HCT116 (cell line): ENCODE measurements around the gene CTXN1. TPM values are rescaled to one million over a fixed set of nuclear protein-coding genes. Genes with fewer than 3 reads are reported as not detected.

Experiments
- ATAC-seq: fragments of 200-7000 bp; cut with Tn5 transposase; 2 replicates; pipeline ENCODE4 v1.9.1; 2020; ENCODE audit warnings: mild to moderate bottlenecking, moderate library complexity
- BruUV-seq: library from RNA; stranded (reverse); fragments of 400-500 nt; replicated peaks from 2 replicates; lab custom pipeline; 2021; lab: Mats Ljungman, UMichigan
- CTCF ChIA-PET: fragments of 300-600 bp; sonication (Branson Sonifier 250); formaldehyde crosslinking; loops from one replicate; lab custom pipeline; 2021; ENCODE audit warnings: antibody characterized with exemption; lab: Charles Lee
- POLR2A ChIA-PET: fragments of 300-600, 350-600 bp; sonication (Branson Sonifier 250); formaldehyde crosslinking; loops from one replicate; lab custom pipeline; 2021; ENCODE audit warnings: antibody characterized with exemption; lab: Charles Lee
- RAD21 ChIA-PET, 2 experiments: fragments of 300-600 bp; sonication (Branson Sonifier 250); formaldehyde crosslinking; loops; one replicate each; lab custom pipeline; 2023; ENCODE audit warnings: low total read pairs in 2 of 2; ENCODE audit not compliant: uncharacterized antibody in 2 of 2, unreplicated experiment in 2 of 2, low non-redundant PET in 1 of 2; lab: Charles Lee
- DNase-seq: peaks from one replicate; pipeline ENCODE4 v3.0.0-alpha.2; 2010; ENCODE audit warnings: low read depth, low spot score
- H2AFZ ChIP-seq: fragments of 200-600 bp; shearing (Covaris generic), sonication (generic); 2 replicates; pipeline ENCODE4 v1.6.1; 2017; ENCODE audit warnings: low read depth, mixed run types, mixed read lengths, antibody characterized with exemption, low read length; ENCODE audit not compliant: poor library complexity, severe bottlenecking
- H3K27ac ChIP-seq: 2 replicates; pipeline ENCODE4 v1.5.1; 2012; ENCODE audit warnings: low read depth, low read length
- H3K27me3 ChIP-seq: fragments of 200-600 bp; sonication (generic); 2 replicates; pipeline ENCODE4 v1.6.1; 2016; ENCODE audit warnings: mixed run types, low read length, mixed read lengths; ENCODE audit not compliant: insufficient read depth
- H3K36me3 ChIP-seq, 2 experiments: fragments of 200-500 bp in 1 of 2; fragments of 200-600 bp in 1 of 2; sonication (Bioruptor generic) in 1 of 2; sonication (generic) in 1 of 2; 2 replicates each; pipeline versions ENCODE4 v1.5.1 to v1.6.1; 2014 to 2016; ENCODE audit warnings: low read length in 2 of 2, inconsistent platforms in 1 of 2, mixed read lengths in 1 of 2, mixed run types in 1 of 2; ENCODE audit not compliant: insufficient read depth in 2 of 2, control insufficient read depth in 1 of 2
- H3K4me1 ChIP-seq, 2 experiments: fragments of 200-600 bp in 1 of 2; sonication (generic) in 1 of 2; 2 replicates each; pipeline versions ENCODE4 v1.5.1 to v1.6.1; 2012 to 2017; ENCODE audit warnings: low read length in 2 of 2, inconsistent platforms in 1 of 2, mild to moderate bottlenecking in 1 of 2, mixed read lengths in 1 of 2, mixed run types in 1 of 2, moderate library complexity in 1 of 2; ENCODE audit not compliant: insufficient read depth in 2 of 2, control insufficient read depth in 1 of 2
- H3K4me2 ChIP-seq: fragments of 200-600 bp; sonication (generic); 2 replicates; pipeline ENCODE4 v1.6.1; 2017; ENCODE audit warnings: mixed run types, low read length, mixed read lengths
- H3K4me3 ChIP-seq, 2 experiments: fragments of 200-600 bp in 1 of 2; sonication (generic) in 1 of 2; replicated peaks in 1 of 2; 2 replicates each; pipeline ENCODE4 v1.5.1; 2011 to 2016; ENCODE audit warnings: low read length in 2 of 2, control low read depth in 1 of 2, low read depth in 1 of 2, mild to moderate bottlenecking in 1 of 2, mixed read lengths in 1 of 2, mixed run types in 1 of 2
- H3K79me2 ChIP-seq: fragments of 200-600 bp; sonication (generic); 2 replicates; pipeline ENCODE4 v1.6.1; 2017; ENCODE audit warnings: mild to moderate bottlenecking, mixed run types, low read length, moderate library complexity, mixed read lengths; ENCODE audit not compliant: insufficient read depth
- H3K9ac ChIP-seq: fragments of 200-600 bp; sonication (generic); 2 replicates; pipeline ENCODE4 v1.6.1; 2016; ENCODE audit warnings: low read length, mixed read lengths
- H3K9me2 ChIP-seq: fragments of 200-600 bp; sonication (generic), shearing (Covaris generic); 2 replicates; pipeline ENCODE4 v1.6.1; 2017; ENCODE audit warnings: mixed run types, mild to moderate bottlenecking, moderate library complexity; ENCODE audit not compliant: insufficient read depth
- H3K9me3 ChIP-seq, 2 experiments: fragments of 200-500 bp in 1 of 2; fragments of 200-600 bp in 1 of 2; sonication (Bioruptor generic) in 1 of 2; sonication (generic) in 1 of 2; 2 replicates each; pipeline ENCODE4 v1.6.1; 2014 to 2017; ENCODE audit warnings: low read length in 2 of 2, mixed read lengths in 2 of 2, inconsistent platforms in 1 of 2, low read depth in 1 of 2, mild to moderate bottlenecking in 1 of 2, mixed run types in 1 of 2, moderate library complexity in 1 of 2; ENCODE audit not compliant: control insufficient read depth in 1 of 2, insufficient read depth in 1 of 2
- H4K20me1 ChIP-seq: fragments of 200-600 bp; sonication (generic), shearing (Covaris generic); 2 replicates; pipeline ENCODE4 v1.6.1; 2017; ENCODE audit warnings: mixed run types, mild to moderate bottlenecking, moderate library complexity; ENCODE audit not compliant: insufficient read depth
- ATF3 ChIP-seq: IDR thresholded peaks from 2 replicates; pipeline ENCODE4 v1.6.1; 2012
- CBX3 ChIP-seq: IDR thresholded peaks from 2 replicates; pipeline ENCODE4 v1.6.1; 2012; ENCODE audit warnings: low read depth
- CEBPB ChIP-seq: IDR thresholded peaks from 2 replicates; pipeline ENCODE4 v1.6.1; 2012; ENCODE audit warnings: low read depth
- EGR1 ChIP-seq: IDR thresholded peaks from 2 replicates; pipeline ENCODE4 v1.6.1; 2012; ENCODE audit warnings: low read depth
- ELF1 ChIP-seq: IDR thresholded peaks from 2 replicates; pipeline ENCODE4 v1.6.1; 2012; ENCODE audit warnings: low read depth, borderline replicate concordance
- EZH2 ChIP-seq: fragments of 200-600 bp; sonication (generic); IDR thresholded peaks from 2 replicates; pipeline ENCODE4 v1.6.1; 2017; ENCODE audit warnings: antibody characterized with exemption, mixed run types
- EZH2phosphoT487 ChIP-seq: fragments of 200-600 bp; IDR thresholded peaks from 2 replicates; pipeline ENCODE4 v1.6.1; 2018; ENCODE audit warnings: antibody characterized with exemption, borderline replicate concordance
- JUND ChIP-seq: IDR thresholded peaks from 2 replicates; pipeline ENCODE4 v1.6.1; 2012
- POLR2AphosphoS5 ChIP-seq: IDR thresholded peaks from 2 replicates; pipeline ENCODE4 v1.6.1; 2011; ENCODE audit warnings: mild to moderate bottlenecking, low read depth, low read length, moderate library complexity
- RAD21 ChIP-seq: IDR thresholded peaks from 2 replicates; pipeline ENCODE4 v1.6.1; 2012; ENCODE audit warnings: low read depth, mild to moderate bottlenecking
- REST ChIP-seq: IDR thresholded peaks from 2 replicates; pipeline ENCODE4 v1.6.1; 2012; ENCODE audit warnings: low read depth
- SIN3A ChIP-seq: IDR thresholded peaks from 2 replicates; pipeline ENCODE4 v1.6.1; 2012; ENCODE audit warnings: low read depth
- SP1 ChIP-seq: IDR thresholded peaks from 2 replicates; pipeline ENCODE4 v1.6.1; 2012; ENCODE audit warnings: low read depth
- SRF ChIP-seq: IDR thresholded peaks from 2 replicates; pipeline ENCODE4 v1.6.1; 2012; ENCODE audit warnings: low read depth
- TCF7L2 ChIP-seq: IDR thresholded peaks from 2 replicates; pipeline ENCODE4 v1.7.0; 2011; ENCODE audit warnings: borderline replicate concordance, inconsistent platforms; ENCODE audit not compliant: insufficient read depth, insufficient read length; ENCODE audit errors: extremely low read depth
- YY1 ChIP-seq: IDR thresholded peaks from 2 replicates; pipeline ENCODE4 v1.6.1; 2011; ENCODE audit warnings: low read length, low read depth, moderate library complexity, mild to moderate bottlenecking; ENCODE audit not compliant: insufficient replicate concordance; ENCODE audit errors: extremely low read depth
- ZBTB33 ChIP-seq: IDR thresholded peaks from 2 replicates; pipeline ENCODE4 v1.6.1; 2011; ENCODE audit warnings: mild to moderate bottlenecking, low read length, moderate library complexity; ENCODE audit not compliant: insufficient replicate concordance; ENCODE audit errors: extremely low read depth
- ZNF274 ChIP-seq: fragments of 200-500 bp; sonication (Bioruptor generic); IDR thresholded peaks from 2 replicates; pipeline ENCODE4 v1.6.1; 2014; ENCODE audit warnings: mild to moderate bottlenecking, low read depth, low read length, inconsistent platforms
- intact Hi-C: fragments of 100-400 bp; cut with micrococcal nuclease; formaldehyde crosslinking; loops from 2 replicates; pipeline ENCODE4 v1.10.0; 2022
- total RNA-seq: library from RNA; stranded (reverse); gene quantifications from one replicate; pipeline ENCODE4 v1.2.1, GENCODE V29; 2021; ENCODE audit not compliant: unreplicated experiment
- TF ChIP-seq, protein P1 (sequence below), 3 experiments: fragments of 200-600 bp in 1 of 3; sonication (generic) in 1 of 3; IDR thresholded peaks in 2 of 3; conservative IDR thresholded peaks in 1 of 3; 2 replicates each; pipeline ENCODE4 v1.5.1; 2012 to 2017; ENCODE audit warnings: low read depth in 2 of 3, low read length in 2 of 3, antibody characterized with exemption in 1 of 3, borderline replicate concordance in 1 of 3, control low read depth in 1 of 3, mild to moderate bottlenecking in 1 of 3, mixed read lengths in 1 of 3, mixed run types in 1 of 3, moderate library complexity in 1 of 3; ENCODE audit not compliant: insufficient read depth in 1 of 3

The CTXN1 gene
- total RNA-seq, 1 experiment from 2014 or later, result 56.0 TPM

DNA sequence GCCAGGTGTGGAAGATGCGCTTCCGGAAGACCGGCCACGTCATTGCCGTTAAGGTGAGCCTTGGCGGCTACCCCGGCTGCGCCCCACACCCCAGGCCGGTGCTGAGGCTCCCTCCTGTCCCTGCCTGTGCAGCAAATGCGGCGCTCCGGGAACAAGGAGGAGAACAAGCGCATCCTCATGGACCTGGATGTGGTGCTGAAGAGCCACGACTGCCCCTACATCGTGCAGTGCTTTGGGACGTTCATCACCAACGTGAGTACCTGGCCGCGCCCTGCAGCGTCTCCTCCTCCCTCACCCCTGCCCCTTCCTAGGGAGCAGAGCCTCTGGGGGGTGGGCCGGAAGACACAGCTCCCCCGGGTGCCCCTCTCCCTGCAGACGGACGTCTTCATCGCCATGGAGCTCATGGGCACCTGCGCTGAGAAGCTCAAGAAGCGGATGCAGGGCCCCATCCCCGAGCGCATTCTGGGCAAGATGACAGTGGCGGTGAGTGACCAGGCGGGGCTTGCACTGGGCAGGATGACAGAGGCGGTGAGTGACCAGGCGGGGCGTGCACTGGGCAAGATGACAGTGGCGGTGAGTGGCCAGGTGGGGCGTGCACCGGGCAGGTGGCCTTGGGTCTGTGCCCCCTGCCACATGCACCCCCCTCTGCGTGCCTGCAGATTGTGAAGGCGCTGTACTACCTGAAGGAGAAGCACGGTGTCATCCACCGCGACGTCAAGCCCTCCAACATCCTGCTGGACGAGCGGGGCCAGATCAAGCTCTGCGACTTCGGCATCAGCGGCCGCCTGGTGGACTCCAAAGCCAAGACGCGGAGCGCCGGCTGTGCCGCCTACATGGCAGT lies 15.4 kb downstream of the CTXN1 start:
- Histone ChIP-seq H3K4me3 (no peak overlapping the region), H2AFZ (no peak overlapping the region), H3K36me3 (peaks cover 5 to 6% of the 10 kb centered on the region in 2 experiments; a peak in 3 of 4 replicates), H4K20me1 (no peaks in the 10 kb centered on the region), H3K4me2 (no peak overlapping the region), H3K4me1 (peaks cover 0 to 7% of the 10 kb centered on the region in 2 experiments; a peak in 2 of 4 replicates), H3K79me2 (peaks cover 38% of the 10 kb centered on the region), H3K9ac (no peak overlapping the region), H3K27me3 (no peaks in the 10 kb centered on the region), H3K27ac (no peak overlapping the region), H3K9me3 (no peaks in the 10 kb centered on the region), H3K9me2 (no peaks in the 10 kb centered on the region)
- intact Hi-C loops, result no loop called here
- BruUV-seq, result no TSS peak
- RAD21 ChIA-PET, result no interaction called here
- DNase-seq (no peak), ATAC-seq (no peak)
- CTCF ChIA-PET, result interaction anchor here (1.3 kb wide), 1 partner anchor 10 kb away, joined by 5 read pairs; the partner anchor contains the start of gene SNAPC2
- POLR2A ChIA-PET, result no interaction called here
- TF ChIP-seq CBX3 (no peak), EGR1 (no peak), POLR2AphosphoS5 (no peak), YY1 (no peak), JUND (no peak), REST (no peak), SIN3A (no peak), RAD21 (no peak), SRF (no peak), ELF1 (no peak), TCF7L2 (no peak), EZH2phosphoT487 (no peak), ZNF274 (no peak), SP1 (no peak), ATF3 (no peak), EZH2 (no peak), ZBTB33 (no peak), CEBPB (no peak)
- TF ChIP-seq, protein P1, sequence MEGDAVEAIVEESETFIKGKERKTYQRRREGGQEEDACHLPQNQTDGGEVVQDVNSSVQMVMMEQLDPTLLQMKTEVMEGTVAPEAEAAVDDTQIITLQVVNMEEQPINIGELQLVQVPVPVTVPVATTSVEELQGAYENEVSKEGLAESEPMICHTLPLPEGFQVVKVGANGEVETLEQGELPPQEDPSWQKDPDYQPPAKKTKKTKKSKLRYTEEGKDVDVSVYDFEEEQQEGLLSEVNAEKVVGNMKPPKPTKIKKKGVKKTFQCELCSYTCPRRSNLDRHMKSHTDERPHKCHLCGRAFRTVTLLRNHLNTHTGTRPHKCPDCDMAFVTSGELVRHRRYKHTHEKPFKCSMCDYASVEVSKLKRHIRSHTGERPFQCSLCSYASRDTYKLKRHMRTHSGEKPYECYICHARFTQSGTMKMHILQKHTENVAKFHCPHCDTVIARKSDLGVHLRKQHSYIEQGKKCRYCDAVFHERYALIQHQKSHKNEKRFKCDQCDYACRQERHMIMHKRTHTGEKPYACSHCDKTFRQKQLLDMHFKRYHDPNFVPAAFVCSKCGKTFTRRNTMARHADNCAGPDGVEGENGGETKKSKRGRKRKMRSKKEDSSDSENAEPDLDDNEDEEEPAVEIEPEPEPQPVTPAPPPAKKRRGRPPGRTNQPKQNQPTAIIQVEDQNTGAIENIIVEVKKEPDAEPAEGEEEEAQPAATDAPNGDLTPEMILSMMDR (IDR thresholded peaks at IDR 0.05 in 2 of 3, conservative IDR thresholded peaks at IDR 0.05 in 1 of 3; ENCODE audit: borderline replicate concordance in 1 of 3, insufficient read depth in 1 of 3, low read depth in 2 of 3, low read length in 2 of 3), result no peak
